NCI-H460 (cell line): ENCODE measurements around the gene SLC52A3. TPM values are rescaled to one million over a fixed set of nuclear protein-coding genes. Genes with fewer than 3 reads are reported as not detected.

Experiments used
- DNase-seq: peaks from one replicate; pipeline ENCODE4 v3.0.0-alpha.2; 2016; ENCODE audit warnings: low read depth; ENCODE audit errors: extremely low read depth
- total RNA-seq: library from RNA; depleted of rRNA; stranded (reverse); fragments of >200 nt; shearing (Covaris generic); gene quantifications from 2 replicates; pipeline ENCODE4 v1.2.3, GENCODE V29; 2014

Gene SLC52A3
- total RNA-seq, 1 experiment from 2014 or later, result 0.02 TPM

DNA sequence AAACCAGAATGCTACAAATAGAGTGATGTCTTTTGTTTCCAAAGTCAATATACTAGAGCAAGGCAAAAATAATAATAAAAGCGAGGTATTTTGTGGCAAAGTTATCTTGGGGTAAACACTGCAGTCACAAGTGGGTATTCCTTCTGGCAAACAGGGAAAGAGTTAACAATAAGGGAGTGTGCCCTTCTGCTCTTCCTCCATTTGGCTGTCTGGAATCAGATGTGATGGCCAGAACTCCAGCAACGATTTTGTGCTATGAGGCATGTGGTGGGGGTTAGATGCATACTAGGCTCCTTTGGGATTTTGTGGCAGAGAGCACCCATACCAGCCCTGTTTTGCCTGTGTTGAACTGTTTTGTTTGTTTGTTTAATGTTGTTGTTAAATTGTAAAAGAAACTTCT lies 2.4 kb upstream of the SLC52A3 start:
- DNase-seq, result no peak

DNA sequence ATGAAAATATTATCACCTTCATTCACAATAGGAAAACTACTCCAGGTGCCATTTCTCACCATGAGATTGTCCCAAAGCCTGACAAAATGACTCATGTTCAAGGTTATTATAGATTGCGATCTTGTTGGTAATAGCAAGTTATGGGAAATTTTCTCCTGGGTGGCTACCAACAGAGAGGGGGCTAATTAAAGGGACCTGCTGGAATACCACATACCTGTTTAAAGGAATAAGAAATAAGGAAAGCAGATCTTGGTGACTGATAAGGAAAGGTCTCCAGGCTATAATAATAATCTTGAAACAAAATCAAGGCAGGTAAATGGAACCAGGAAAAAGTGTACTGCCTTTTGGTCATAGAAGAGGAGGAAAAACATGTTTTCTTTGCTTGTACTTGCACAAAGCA lies 1.4 kb downstream of the SLC52A3 start:
- DNase-seq, result no peak

DNA sequence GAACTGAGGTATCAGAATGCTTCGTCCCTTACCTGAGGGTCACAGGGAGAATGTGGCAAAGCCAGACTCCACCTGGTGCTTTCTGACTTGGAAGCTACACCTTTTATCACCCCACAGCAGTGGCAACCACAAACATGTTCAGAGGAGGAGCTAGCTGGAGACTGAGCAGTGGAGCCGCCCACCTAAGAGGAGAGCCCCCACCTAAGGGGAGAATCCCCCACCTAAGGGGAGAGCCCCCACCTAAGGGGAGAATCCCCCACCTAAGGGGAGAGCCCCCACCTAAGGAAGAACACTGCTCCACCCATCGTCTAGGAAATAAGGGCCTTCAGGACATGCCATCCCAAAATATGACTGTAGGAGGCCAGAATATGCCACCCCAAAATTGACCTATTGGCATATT lies 4.0 kb downstream of the SLC52A3 start:
- no peak for DNase-seq

DNA sequence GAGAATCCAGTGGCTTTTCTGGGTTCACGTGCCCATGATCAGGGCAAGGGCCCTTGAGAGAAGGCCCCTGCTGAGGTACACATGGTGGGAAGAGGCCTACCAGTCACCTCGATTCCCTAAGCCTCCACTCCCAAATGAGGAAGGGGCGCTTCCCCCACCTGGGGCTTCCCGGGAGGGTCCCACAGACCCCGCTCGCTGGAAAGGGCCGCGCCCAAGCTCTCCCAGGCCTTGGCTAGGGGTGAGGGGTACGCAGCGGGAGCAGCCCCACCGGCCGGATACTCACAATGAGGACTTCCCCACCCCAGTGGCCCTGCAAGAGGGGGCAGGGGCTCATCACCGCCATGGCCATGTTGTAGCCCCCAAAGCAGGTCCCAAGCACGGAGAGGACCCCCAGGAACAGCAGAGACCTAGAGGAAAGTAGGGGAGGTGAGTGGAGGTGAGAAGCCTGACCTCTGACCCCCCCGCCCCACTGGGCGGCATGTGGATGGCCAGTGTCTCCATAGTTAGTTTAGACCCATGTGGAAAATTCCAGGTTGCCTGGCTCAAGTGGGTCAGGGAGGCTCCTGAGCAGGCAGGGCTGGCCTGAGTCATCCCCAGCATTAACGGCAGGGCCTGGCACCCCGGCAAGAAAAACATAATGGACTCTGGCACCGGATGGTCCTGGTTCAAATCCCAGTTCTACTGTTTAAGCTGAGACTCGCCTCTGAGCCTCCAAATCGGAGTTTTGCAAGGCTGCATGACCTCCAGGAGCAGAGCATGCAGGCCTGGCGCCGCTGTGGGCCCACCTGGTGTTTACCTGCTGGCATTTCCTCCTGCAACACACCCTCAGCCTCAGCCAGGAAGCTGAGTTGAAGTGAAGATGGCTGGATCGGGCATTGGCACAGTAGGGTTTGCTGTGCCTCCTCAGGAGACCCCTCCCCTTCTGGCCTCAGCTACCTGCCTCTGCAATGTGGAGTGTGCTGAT lies 6.6 kb downstream of the SLC52A3 start:
- DNase-seq, result no peak

DNA sequence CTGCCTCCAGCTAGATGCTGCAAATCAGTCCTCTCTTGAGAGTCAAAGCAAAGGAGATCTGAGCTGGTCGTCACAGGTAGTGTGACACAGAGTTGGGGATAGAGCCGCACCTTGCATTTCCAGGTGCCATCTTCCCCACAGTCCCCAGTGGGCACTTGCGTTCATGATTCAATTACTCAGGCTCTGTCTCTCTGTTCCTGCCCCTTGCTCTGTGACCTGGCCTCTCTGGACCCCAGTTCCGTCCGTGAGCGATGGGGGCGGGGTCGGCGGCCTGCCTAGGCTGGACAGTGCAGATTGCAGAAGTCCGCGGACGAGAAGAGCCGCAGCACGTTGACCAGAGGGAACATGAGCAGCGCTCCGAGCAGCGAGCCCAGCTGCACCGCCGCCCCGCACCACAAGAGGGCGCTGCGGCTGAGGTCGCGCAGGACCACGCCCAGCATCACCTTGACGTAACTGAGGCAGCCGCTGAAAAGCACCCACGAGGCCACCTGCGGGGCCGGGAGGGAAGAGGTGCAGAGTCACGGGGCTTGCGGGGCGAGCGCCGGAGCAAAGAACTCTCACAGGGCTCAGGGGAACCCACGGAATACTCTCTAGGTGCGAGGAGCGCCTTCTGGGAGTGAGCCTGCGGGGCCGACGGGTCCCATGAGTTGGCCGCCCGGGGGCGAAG lies 7.4 kb downstream of the SLC52A3 start:
- peak; percentile 54 for DNase-seq

DNA sequence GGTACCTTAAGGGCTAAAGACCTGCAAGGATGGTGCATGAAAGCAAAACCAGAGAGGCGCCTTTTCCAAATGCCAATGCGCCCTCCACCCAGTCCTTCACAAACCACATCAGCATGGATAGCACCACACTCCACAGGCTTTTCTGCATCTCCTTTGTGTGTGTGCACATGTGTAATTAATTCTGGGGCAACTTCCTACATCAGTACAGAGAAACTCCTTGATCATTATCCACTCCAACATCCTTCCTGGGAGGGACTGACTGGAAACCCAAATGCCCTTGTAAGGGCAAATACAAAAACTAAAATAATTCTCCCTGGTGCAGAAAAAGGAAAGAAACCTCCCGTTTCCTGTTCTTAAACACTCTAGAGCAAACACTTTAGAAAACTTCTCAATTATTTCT lies 10.8 kb downstream of the SLC52A3 start:
- no peak for DNase-seq

DNA sequence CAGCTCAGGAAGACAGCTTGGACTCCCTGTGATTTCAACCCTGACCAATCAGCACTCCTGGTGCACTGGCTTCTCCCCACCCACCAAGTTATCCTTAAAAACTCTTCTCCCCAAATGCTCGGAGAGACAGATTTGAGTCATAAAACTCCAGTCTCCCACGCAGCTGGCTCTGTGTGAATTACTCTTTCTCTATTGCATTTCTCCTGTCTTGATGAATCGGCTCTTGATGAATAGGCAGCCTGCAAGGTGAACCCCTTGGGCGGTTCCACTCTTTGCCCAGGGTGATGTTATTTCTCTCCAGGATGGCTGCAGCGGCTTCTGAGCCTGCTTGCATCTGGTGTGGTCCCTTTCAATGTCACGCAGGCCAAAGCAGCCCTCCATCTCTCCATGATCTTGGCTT lies 12.4 kb downstream of the SLC52A3 start:
- DNase-seq, result no peak

DNA sequence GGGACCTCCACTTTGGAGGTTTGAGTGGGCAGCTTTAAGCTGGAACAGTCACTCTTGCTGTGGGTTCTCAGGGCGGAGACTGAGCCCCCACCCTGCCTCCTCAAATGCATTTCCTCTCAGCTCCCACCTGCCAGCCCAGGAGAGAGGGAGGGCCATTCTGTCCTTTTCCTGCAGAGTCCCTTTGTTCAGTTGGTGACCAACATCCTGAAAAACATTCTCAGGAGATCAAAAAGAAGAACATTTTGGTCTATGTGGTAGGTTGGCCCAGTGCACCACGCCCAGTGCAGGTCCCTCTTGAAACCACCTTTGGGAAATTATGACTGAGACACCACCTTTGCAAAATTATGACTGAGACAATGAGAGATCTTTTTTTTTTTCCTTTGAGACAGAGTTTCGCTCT lies 13.4 kb downstream of the SLC52A3 start:
- DNase-seq, result no peak

DNA sequence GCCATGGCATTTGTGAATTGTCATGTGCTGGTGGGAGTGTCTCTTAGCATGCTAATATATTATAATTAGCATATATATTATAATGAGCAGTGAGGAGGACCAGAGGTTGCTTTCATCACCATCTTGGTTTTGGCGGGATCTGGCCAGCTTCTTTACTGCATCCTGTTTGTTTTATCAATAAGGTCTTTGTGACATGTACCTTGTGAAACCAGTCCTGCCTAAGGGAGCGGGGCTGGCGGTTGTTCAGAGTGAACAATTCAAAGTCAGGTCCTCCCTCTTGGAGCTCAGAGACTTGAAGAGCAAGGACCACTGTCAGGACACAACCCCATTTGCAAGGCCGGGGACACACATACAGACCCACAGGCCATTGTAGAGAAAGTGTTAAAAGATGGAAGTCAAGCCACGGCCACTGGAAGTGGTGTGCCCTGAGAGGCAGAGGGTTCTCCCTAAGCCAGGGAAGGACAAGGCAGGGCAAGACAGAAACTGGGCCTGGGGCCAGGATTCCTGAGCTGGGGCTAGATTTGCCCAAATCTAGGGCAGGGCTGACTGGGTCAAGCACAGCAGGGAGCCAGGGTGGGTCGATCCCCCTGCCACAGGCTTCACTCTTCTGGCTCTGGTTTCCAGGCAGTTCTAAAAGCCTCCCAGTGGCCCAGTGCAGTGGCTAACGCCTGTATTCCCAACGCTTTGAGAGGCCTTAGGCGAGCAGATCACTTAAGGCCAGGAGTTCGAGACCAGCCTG lies 14.2 kb downstream of the SLC52A3 start:
- no peak for DNase-seq

DNA sequence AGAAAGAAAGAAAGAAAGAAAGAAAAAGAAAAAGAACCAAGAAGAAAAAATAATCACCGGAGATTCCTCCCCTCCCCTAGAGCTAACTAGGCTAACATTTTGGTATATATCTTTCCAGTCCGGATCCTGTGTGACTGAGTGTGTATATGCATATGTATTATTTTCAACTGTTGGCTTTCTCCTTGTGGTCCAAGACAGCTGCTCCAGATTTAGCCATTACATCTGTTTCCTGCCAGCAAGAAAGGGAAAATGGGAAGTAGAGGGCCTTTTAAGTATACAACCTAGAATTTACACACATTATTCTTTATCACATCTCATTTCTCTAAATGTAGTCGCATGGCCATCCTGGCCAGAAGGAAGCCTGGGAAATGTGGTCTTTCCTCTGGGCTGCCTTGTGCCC lies 15.2 kb downstream of the SLC52A3 start:
- DNase-seq, result no peak

DNA sequence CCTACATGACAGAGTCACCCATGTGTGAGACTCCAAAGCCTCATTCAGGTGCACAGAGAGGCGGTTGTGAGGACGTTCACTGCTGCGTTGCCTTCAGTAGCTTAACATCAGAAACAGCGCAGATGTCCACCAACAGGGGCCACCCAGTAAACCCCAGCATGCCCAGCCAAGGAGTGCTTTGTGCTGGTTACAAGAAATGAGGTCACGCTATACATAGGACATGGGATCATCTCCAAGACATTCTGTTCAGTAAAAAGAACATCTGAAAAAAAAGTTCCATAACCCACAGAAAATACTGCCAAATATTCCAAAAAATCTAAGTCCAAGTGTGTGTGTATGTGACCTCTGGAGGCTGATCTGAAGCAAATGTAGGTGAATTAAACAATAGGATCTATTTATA lies 16.0 kb downstream of the SLC52A3 start:
- DNase-seq, result no peak

DNA sequence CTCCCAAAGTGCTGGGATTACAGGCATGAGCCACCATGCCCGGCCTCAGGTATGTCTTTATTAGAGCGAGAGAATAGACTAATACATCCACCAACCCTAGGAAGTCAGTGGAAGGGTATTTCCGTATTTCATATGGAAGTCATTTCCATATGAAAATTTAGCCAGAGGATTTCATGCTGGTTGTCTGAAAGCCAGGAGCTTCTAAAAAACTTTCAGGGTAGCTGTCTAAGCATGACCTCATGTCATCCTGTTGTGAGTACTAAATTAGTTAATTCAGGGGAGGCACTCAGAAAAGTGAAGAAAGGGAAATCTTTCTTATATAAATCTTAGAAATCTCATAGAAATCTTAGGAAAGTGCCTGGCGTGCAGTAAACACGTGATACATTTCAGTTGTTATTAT lies 16.5 kb downstream of the SLC52A3 start:
- DNase-seq, result no peak

DNA sequence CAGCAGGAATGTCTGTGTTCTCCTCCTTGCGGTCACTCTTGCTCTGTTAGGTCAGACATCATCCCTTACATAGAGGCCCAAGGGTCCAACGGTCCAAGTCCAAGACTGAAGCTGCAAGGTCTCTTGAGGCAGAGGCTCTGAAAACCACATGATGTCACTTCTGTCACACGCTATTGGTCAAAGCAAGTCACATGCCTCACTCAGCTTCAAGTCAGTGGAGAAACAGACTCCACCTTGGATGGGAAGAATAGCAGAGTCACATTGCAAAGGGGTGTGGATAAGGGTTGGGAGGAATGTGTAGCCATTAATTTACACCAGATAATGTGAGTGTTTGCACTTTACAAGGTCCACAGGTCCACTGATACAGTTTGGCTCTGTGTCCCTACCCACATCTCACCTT lies 17.5 kb downstream of the SLC52A3 start:
- no peak for DNase-seq

DNA sequence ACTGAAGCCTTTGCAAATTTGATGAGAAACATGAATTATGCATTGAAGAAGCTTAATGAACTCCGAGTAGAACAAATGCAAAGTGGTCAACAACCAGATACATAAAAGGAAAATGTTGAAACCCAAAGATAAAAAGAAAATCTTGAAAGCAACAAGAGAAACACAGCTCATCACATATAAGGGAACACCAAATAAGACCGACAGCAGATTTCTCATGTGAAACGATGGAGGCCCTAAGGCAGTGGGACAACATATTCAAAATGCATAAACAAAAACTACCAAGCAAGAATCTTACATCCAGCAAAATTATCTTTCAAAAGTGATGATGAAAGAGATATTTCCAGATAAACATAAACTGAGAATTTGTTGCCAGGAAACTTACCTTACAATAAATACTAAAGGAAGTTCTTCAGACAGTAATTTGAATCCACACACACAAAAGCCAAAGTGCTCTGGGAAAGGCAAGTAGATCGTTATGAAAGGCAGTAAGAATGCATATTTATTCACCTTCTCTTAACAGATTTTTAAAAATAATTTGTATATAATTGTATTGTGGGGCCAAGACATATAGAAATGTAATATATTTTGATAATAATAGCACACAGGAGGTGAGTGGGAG lies 22.5 kb downstream of the SLC52A3 start:
- no peak for DNase-seq

DNA sequence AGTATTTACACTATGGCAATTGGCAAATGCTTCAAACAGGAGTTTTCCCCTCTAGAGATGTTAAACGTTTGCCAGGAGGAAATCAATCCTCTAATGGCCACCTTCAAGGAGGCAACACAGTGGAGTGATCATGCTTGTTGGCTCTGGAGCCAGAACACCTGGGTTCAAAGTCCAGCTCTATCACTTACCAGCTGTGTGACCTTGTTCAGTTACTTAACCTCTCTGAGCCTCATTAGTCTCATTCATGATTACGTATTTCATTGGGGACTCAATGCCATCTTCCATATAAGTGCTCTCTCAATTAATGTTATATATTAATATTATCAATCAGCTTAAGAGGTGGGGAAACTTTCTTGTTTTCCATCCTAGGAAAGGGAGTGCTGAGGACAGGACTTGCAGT lies 26.1 kb downstream of the SLC52A3 start:
- no peak for DNase-seq

DNA sequence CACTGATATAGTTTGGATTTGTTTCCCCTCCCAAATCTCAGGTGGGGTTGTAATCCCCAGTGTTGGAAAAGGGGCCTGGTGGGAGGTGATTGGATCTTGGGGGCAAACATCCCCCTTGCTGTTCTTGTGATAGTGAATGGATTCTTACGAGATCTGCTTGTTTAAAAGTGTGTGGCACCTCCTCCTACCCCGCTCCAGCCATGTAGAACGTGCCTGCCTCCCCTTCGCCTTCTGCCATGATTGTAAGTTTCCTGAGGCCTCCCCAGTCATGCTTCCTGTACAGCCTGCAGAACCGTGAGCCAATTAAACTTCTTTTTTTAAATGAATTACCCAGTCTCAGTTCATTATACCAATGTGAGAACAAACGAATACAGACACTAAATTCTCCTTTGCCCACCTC lies 26.7 kb downstream of the SLC52A3 start:
- DNase-seq, result no peak

DNA sequence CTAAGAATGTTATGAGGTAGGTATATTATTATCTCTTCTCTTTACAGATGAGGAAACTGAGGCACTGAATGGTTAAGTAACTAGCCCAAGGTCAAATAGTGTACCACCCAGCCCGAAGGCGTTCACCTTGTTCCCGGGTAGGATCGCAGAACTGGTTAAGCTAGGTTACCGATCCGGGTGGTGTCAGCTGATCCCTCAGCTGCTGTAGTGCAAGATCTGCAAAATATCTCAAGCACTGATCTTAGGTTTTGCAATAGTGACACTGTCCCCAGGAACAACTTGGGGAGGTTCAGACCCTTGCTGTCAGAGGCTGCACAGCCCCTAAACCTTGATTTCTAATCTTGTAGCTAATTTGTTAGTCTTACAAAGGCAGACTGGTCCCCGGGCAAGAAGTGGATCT lies 28.1 kb downstream of the SLC52A3 start:
- DNase-seq, result no peak

DNA sequence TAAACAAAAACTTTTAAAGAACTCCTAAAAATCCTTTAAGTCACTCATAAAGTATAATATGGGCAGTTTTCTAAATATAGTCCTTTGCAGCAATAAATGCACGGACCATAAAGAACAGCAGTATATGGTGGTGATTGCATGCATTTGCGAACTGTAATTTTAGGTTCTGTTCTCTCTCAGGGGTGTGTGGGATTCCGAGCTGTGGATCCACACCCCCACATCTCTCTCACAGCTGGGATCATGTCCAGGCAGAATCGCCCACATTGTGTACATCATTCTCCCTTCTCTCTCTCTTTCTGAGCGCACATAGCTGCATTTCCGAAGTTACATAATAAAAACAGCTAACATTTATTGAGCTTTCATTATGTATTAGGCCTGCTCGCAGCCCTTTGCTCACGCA lies 28.6 kb downstream of the SLC52A3 start:
- no peak for DNase-seq

DNA sequence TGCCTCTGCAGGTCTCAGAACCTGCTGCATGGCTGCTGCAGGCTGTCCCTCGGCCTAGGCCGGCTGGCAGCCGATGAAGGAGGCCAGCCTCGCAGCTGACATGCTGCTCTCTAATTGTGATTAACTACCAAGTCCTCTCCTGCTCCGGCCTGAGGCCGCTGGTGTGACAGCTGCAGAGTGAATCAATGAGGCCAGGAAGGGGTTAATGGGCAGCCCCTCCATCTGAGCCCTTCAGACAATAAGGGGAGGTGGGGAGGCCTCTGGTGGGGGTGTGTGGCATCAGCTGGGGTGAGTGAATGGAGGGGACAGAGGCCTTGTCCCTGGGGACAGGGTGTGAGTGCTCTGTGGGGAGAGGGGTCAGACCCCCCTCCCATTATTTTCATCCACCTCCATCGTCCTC lies 34.4 kb downstream of the SLC52A3 start:
- DNase-seq, result no peak

DNA sequence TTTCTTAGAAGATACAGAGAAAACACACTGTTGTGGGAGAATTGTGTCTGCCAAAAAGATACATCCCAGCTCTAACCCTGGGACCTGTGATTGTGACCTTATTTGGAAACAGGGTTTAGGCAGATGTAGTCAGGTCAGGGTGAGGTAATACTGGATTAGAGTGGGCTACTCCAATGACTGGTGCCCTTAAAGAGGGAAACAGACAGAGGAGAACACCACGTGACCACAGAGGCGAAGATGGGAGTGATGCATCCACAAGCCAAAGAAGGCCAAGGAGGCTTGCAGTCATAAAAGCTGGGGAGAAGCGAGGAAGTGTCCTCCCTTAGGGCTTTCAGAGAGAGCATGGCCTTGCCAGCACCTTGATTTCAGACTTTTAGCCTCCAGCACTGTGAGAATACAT lies 35.6 kb downstream of the SLC52A3 start:
- DNase-seq, result no peak
